A172 (cell line): ENCODE measurements around the gene COQ4. TPM values are rescaled to one million over a fixed set of nuclear protein-coding genes. Genes with fewer than 3 reads are reported as not detected.
A peak's percentile ranks its signal among the peaks of the same experiment; 100 is the strongest.

Experiments
- DNase-seq: peaks from one replicate; pipeline ENCODE4 v3.0.0-alpha.2; 2015; ENCODE audit warnings: low spot score
- total RNA-seq: library from RNA; depleted of rRNA; stranded (reverse); fragments of >200 nt; shearing (Covaris generic); gene quantifications from 2 replicates; pipeline ENCODE4 v1.2.3, GENCODE V29; 2014

COQ4 gene
- total RNA-seq, 1 experiment from 2014 or later, result 70.0 TPM

GRCh38 chr9:128340691-128341434, 18.2 kb downstream of the COQ4 start:
- no peak for DNase-seq

- DNase-seq, result peak; percentile 82
Measured at GRCh38 chr9:128341435-128341849, 18.8 kb downstream of the COQ4 start.

- no peak for DNase-seq
Measured at GRCh38 chr9:128342971-128343680, 20.5 kb downstream of the COQ4 start.

GRCh38 chr9:128343855-128344254, 21.2 kb downstream of the COQ4 start:
- no peak for DNase-seq

- DNase-seq, result no peak
Measured at GRCh38 chr9:128344931-128345605, 22.4 kb downstream of the COQ4 start.

GRCh38 chr9:128349125-128349524, 26.5 kb downstream of the COQ4 start:
- no peak for DNase-seq

GRCh38 chr9:128349772-128350171, 27.1 kb downstream of the COQ4 start:
- no peak for DNase-seq

GRCh38 chr9:128355451-128355850, 32.8 kb downstream of the COQ4 start:
- DNase-seq, result no peak

GRCh38 chr9:128358090-128358489, 35.5 kb downstream of the COQ4 start:
- DNase-seq, result no peak

GRCh38 chr9:128358861-128359260, 36.2 kb downstream of the COQ4 start:
- DNase-seq, result no peak

GRCh38 chr9:128360826-128361225, 38.2 kb downstream of the COQ4 start:
- no peak for DNase-seq

GRCh38 chr9:128361296-128361985, 38.8 kb downstream of the COQ4 start:
- DNase-seq, result no peak

- peak; percentile 92 for DNase-seq
Measured at GRCh38 chr9:128361986-128362646, 39.5 kb downstream of the COQ4 start.

GRCh38 chr9:128362774-128363173, 40.1 kb downstream of the COQ4 start:
- no peak for DNase-seq

GRCh38 chr9:128365525-128365924, 42.9 kb downstream of the COQ4 start:
- DNase-seq, result no peak

- DNase-seq, result no peak
Measured at GRCh38 chr9:128369024-128369706, 46.5 kb downstream of the COQ4 start.

GRCh38 chr9:128370367-128370751, 47.7 kb downstream of the COQ4 start:
- DNase-seq, result no peak

GRCh38 chr9:128370752-128371629, 48.4 kb downstream of the COQ4 start, which contains the start of gene URM1:
TSS of gene URM1 (plus strand) at chr9:128371374. CDS start at chr9:128371381, 7 bp downstream.
- peak; percentile 97 for DNase-seq

GRCh38 chr9:128371630-128372117, 49.0 kb downstream of the COQ4 start:
- DNase-seq, result no peak

GRCh38 chr9:128372188-128372641, 49.6 kb downstream of the COQ4 start:
- peak; percentile 38 for DNase-seq
